T-helper 1 cell treated with Interleukin-12 subunit alpha and Interleukin-12 subunit beta and Interleukin-4 antibody, amounts not matched to agents 30 ng/mL and 1 ng/mL, for 36 hours (primary cell): Measurements from ENCODE around the gene PPM1K. TPM values are rescaled to one million over a fixed set of nuclear protein-coding genes. Genes with fewer than 3 reads are reported as not detected.

Experiments used
- intact Hi-C: fragments of 100-400 bp; cut with micrococcal nuclease; formaldehyde crosslinking; loops from one replicate; pipeline ENCODE4 v1.15.1; 2024
- total RNA-seq: library from RNA; stranded (reverse); gene quantifications from 2 replicates; pipeline ENCODE4 v1.2.3, GENCODE V29; 2022

PPM1K gene
- total RNA-seq, 1 donor from 2014 or later: 75.1 TPM

- intact Hi-C loops: no loop called here
Observed at GRCh38 chr4:88277711-88278225, 6.6 kb downstream of the PPM1K start.

GRCh38 chr4:88276952-88277710 lies 7.2 kb downstream of the PPM1K start:
- intact Hi-C loops: no loop called here

DNA sequence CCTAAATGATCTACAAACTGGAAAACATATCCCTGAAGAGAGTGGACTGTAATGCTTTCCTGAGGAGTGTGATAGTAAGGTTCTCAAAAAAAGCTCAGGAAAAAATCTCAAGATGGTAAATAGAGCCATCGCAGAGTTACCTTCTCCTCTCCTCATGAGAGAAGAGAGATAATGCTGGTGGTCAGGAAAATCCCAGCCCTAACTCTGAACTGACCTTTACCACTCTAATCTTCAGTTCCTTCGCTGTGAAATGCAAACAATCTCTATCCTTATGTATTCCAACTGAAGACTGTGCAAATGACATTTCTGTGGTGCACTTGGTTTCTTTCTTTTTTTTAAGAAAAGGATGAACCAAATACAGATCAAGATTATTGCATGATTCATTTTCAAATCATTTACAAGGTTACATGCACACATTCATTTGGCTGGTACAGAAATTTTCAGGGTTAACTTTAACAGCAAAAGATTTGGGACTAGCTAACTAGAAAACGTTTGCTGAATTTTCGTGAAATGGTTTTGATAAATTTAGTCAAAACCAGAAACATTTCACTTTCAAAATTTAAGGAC lies 8.3 kb downstream of the PPM1K start:
- intact Hi-C loops: no loop called here

DNA sequence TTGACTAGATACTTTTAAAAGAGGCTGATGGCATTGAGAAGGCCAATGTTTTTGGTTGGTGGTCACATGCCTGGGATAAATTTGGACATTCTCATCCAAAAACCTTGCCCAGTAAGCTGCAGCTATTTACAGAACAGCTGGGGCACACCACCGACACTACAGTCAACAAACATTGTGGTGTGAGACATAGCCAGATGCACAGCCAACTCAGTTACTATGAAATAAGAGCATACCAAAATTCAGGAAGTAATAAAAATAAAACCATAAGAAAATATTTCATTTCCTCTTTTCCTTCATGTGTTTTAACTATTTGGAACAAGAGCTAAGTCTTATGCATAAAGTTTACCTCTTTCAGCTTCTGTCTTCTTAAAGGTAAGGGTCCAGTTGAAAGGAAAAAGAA lies 8.8 kb downstream of the PPM1K start:
- intact Hi-C loops: no loop called here

GRCh38 chr4:88268913-88269312 lies 15.4 kb downstream of the PPM1K start:
- intact Hi-C loops: no loop called here

- intact Hi-C loops: no loop called here
Observed at GRCh38 chr4:88264336-88264735, 20.0 kb downstream of the PPM1K start.

- intact Hi-C loops: no loop called here
Observed at GRCh38 chr4:88257726-88258125, 26.6 kb downstream of the PPM1K start.

DNA sequence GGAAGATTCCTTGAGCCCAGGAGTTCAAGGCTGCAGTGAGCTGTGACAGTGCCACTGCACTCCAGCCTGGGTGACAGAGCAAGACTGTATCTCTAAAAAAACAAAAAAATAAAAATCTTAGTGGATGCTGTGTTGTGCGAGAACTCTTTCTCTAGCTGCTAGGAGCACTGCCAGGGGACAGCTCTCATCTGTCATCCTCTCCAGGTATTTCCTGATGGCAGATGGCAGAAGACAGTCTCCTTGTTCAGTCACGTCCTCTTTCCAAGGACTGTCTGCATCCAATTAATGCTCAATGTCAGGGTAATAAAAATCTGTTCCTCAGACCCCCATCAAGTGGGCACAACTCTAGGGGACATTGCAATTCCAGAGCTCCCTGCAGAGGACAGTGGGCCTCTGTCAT lies 29.2 kb downstream of the PPM1K start:
- intact Hi-C loops: no loop called here

- intact Hi-C loops: no loop called here
Observed at GRCh38 chr4:88251924-88252323, 32.4 kb downstream of the PPM1K start.

DNA sequence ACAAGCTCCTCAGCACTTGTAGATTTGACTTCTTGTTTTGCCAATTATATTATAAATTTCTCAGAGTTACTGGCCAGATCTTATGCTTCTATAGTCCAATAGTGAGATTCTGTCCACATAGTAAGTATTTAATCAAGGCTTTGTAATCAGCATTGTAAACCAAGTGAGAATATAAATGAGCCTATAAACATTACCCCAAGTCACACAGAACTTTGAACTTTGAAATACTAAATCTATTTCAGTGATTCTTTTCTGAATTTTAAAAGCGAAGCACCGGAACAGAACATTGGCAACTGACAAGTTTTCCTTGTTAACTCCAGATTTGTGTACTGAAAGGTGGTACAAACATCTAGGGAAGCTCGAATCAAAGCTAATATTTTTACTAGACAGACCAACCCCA lies 37.2 kb downstream of the PPM1K start:
- intact Hi-C loops: no loop called here

DNA sequence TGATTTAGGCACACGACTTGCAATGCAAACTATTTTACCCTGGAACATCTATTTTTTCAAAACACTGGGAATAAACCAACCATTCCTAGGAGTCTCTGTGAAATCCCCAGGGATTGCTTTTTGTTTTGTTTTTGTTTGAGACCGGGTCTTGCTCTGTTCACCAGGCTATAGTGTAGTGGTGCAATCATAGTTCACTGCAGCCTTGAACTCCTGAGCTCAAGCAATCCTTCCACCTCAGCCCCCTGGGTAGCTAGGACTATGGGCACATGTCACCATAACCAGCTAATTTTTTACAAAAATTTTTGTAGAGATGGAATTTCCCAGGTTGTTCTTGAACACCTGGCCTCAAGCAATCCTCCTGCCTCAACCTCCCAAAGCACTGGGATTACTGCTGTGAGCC lies 37.8 kb downstream of the PPM1K start:
- intact Hi-C loops: no loop called here

GRCh38 chr4:88244816-88245579 lies 39.4 kb downstream of the PPM1K start:
- intact Hi-C loops: no loop called here

- intact Hi-C loops: no loop called here
Observed at GRCh38 chr4:88244056-88244455, 40.3 kb downstream of the PPM1K start.

- intact Hi-C loops: no loop called here
Observed at GRCh38 chr4:88242144-88242543, 42.2 kb downstream of the PPM1K start.

- intact Hi-C loops: no loop called here
Observed at GRCh38 chr4:88240297-88240714, 44.1 kb downstream of the PPM1K start.

DNA sequence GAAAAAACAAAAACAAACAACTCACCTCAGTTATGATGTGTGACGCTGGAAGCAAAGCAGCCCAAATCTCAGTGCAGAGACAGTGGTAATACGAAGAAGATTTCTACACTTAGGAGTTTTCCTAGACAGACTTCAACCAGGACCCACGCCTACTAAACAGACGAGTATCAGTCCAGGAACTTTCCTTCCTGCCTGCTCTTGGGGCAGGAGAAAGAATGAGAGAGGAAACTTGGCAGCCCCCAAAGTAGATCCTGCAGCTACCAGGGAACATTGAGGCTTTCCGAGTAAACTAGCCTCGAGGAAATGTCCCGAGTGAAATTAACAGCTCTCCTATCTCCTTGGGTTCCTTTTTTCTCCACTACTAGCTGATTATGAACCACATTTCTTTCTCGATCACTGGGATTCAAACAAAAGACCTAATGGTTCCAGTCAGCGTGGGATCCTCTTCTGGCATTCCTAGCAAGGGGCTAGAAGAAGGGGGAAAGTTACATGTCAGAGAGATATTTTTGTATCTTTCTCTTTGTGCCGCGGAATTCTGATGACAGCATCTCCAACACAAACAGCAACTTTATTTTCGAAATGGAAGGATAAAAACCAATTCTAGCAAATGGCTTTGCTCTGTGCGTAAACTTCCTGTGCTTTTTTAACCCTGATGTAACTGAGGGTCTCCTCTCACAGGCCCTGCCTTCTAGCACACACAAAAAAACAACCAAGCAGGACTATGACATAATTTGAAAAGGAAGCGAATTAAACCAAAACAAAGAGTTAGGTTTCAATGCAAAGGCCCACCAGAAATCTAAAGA lies 53.2 kb downstream of the PPM1K start:
- intact Hi-C loops: no loop called here

DNA sequence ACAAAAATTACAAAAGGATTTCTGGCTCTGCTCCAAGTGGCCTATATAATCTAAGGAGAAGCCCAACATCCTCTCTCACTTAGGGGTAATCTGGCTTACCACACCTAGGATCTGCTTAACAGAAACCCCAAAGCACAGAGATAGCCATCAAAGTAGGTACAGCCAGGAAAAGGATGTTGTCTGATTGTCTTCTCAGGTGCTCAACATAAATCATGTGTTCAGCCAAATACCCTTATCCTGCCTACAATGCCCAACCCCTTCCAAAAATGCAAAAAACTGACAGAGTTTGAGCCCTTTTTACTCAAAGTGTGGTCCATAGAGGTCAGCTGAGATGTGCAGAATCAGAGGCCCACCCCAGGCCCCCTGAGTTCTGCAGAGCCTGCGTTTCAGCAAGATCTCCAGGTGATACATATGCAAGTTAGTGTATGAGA lies 53.9 kb downstream of the PPM1K start:
- intact Hi-C loops: no loop called here

DNA sequence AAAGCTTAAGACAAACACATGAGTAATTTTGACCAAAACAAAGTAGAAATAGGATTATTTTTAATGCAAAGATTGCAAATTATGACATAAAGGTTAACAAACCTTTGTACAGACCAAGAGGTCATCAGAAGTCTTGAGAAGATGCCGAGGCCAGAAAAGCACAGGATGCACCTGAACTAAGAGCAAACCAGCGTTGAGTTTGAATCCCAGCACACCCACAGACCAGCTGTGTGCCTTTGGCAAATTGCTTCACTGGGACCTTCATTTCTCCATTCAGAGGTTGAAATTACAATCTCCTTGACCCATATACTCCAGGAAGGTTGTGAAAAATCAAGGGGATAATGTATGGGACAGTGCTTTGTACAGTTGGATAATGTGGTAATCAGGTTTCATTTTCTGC lies 56.6 kb downstream of the PPM1K start:
- intact Hi-C loops: no loop called here

DNA sequence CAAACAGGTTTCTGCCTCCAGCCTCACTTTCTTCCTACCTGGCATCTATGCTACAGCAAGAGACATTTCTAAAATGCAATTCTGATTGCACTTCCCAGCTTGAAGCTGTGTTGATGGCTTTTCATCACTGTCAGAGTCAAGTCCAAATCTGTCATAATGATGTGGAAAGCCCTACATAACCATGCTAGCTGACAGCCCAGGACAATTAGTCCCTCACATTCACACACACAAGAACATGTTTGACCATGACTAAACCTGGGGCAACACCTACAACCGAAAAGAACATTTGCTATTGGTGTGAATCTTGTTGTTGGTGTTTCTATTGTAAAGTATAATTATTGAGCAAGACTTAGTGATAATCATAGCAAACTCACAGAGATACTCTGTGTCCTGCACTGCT lies 58.2 kb downstream of the PPM1K start:
- intact Hi-C loops: no loop called here

- intact Hi-C loops: no loop called here
Observed at GRCh38 chr4:88225232-88226105, 58.9 kb downstream of the PPM1K start.
